GM18873 (cell line): Measurements from ENCODE around the gene TMEM181.

ENCODE experiments used
- ATAC-seq: cut with Tn5 transposase; IDR thresholded peaks from one replicate; pipeline ENCODE4 v1.9.1; 2021; ENCODE audit warnings: mild to moderate bottlenecking, moderate library complexity, moderate number of reproducible peaks; ENCODE audit not compliant: unreplicated experiment, low FRiP score

TMEM181 gene

DNA sequence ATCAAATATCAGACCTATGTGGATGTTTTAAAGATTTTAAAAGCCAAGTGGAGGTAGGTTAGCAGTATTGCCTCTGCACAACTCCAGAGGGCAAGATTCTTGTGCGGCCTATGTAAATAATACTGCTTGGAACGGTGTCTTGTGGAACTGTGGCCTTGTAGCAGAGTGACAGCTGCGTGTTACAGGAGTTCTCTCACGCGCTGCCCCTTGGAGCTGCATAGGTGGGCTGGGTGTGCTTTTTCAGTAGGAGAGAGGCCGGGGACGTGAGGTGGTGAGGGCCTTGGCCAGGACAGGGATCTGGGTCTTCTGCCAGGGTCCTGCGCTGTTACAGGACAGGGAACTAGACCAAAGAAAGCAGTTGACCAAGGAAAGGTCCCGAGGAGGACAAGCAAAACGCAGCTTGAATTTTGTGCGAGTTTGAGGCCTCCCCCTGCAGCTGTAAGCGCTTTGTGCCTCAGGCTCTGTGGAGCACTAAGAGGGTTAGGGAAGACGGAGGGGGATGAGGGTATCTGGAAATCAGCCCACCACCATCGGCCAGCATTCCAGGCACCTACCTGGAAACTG, 1.5 kb downstream of the TMEM181 start:
- no peak for ATAC-seq

DNA sequence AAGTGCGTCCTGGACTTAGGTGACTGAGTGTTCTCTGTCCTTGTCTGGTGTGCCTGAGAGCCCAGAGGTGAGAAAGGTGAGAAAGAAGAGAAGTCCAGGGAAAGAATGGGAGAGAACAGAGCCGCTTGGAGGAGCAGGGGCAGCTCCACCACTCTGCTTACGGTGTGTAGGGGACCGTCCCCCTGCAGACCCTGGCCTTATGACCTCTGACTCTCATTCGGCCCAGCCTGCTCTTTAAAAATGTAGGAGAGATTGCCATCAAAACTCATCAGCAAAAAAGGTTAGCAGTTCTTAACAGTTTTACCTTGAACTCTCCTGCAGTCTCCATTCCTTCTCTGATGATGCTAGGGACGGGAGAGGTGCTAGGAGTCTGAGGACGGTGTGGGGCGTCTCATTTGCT, 2.0 kb downstream of the TMEM181 start:
- ATAC-seq: no peak

DNA sequence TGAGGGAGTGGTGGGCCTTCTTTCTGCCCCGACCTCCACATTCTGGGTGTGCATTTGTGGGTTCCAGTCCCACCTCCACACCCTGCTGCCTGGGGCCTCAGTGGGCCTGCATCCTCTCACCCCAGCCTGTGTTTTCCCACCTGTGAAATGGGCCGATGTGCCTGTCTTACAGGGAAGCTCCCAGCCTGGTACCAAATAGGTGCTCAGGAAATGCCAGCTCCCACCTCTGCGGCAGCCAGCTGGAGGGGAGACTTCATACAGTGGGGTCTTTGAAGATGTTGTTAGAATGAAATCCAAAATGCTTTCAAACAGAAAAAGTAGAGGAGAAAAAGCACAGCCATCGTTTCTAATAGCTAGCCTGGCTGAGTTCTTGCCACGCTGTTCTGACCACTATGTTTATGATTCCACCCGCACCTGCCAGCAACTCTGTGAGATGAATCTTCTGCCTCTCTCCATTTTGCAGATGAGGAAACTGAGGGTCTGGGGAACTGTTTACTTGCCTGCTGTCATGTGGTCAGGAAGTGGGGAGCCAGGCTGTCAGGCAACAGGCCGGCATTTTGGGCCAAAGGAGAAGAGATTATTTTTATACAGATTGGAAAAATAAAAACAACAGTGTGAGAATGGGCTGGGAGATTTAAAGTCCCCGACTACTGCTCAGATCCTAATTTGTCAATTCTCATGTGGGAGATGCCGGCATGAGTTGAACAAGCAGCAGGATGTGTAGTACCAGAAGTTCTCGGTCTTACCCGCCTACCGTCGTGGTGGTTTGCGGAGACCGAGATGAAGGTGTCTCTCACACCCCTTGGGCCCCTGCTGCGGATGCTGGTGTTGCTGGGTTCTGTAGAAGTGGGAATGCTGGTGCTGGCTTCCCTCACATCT, 4.6 kb downstream of the TMEM181 start:
- ATAC-seq: no peak

DNA sequence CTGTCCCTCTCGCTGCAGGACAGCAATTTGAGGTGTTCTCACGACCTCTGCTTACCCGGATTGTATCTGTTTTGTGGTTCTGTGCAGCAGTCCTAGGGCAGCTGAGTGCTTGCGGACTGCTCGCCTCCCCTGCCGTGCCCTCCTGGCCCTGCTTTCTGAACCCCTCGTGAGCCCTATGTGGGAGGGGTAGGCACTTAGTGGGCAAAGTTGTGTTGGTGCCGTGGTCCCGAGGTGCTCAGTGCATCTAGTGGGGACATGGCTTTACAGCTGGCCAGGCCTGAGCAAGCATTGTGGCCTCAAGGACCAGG, 5.2 kb downstream of the TMEM181 start:
- no peak for ATAC-seq

DNA sequence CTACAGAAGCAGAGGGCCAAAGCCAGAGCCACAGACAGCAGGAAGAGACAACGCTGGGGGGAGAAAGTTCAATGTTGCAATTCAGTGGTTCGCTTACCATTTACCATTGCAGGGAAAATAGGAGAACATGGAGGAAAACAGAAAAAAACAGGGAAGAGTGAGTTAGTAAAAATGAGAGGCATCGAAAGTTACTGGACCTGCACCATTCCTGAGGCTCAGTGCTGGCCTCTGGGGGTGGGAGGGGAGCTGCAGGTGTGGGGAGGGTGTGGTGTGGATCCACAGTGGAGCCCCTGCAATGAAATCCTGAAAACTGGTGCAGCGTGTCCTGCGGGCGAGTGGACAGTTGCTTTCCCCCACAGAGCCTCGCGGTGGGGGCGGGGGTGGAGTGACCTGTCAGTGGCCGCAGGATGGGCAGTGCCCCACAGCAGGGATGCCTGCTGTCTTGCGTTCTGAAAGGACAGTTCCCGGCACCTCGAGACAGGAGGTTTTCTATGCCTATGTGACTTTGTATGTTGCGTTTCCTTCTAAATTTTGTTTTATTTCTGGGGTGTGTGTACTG, 5.7 kb downstream of the TMEM181 start:
- no peak for ATAC-seq

DNA sequence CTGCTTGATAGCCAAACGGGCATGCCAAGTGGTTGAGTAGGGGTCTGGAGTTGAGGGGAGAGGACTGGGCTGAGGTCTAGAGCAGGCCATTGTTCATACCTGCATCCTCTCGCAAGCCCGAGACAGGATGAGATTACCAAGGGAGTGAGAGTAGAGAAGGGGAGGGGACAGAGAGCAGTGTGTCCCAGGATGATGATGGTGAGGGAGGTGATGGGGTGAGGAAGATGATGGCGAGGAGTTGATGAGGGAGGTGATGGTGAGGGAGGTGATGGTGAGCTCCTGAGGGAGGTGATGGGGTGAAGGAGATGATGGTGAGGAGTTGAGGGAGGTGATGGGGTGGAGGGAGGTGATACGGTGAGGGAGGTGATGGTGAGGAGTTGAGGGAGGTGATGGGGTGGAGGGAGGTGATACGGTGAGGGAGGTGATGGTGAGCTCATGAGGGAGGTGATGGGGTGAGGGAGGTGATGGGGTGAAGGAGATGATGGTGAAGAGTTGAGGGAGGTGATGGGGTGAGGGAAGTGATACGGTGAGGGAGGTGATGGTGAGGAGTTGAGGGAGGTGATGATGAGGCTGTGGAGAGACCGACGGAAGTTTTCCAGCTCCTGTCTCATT, 6.4 kb downstream of the TMEM181 start:
- no peak for ATAC-seq

DNA sequence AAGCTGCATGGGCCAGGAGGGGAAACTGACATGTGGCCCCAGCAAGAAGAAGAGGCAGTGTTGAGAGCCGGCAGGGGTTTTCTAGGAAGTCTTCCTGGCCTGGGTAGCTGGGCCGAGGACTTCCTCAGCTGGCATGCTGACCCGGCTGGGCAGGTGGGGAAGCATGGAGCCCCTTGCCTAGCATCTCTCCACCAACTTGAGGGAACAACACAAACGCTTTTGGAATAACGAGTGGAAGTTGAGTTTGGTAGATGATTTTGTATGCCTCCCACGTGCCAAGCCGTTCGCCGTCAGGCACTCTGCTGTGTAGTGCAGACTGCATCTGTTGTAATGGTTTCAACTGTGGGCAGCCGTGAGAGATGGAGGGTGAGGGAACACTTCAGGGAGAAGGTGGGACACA, 7.3 kb downstream of the TMEM181 start:
- ATAC-seq: no peak

DNA sequence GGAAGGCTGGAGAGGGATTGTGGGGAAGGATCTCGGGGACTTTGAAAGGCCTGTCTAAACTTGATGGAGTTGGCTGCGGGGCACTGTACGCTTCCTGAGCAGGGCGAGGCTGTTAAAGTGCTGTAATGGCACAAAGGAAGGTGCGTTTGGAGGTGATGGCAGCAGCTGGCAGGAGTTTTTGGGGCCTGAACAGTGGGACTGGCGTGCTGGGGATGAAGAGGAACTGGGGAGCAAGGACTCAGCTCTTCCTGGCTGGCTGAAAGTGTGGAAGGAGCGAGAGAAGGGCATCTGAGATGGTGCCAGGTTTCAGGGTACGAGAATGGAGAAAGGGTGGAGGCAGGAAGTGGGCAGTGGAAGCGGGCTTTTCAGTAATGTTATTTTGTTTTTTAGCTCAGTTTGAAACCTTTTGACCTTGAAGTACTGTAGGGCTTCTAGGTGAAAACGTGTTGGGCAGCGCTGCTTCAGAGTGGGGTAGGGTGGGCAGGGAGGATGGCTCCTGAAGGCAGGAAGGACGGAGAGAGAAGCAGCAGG, 8.0 kb downstream of the TMEM181 start:
- ATAC-seq: no peak

DNA sequence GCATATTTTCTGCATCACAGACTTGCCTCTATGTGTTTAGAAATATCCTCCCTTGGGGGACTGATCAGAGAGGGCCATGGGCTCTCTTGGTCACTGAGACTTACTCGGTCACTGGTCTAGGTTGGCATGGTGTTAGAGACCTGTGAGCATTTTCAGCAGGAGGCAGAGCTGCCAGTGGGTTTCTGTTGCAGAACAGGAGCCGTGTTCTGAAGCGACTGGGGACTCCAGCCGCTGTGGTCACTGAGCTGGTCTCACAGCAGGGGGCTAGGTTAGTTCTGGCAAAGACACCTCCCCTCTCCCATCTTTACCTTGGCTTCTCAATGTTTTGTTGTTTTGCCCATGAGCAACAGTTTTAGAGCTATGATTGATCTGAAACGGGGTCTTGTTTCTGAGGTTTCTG, 8.7 kb downstream of the TMEM181 start:
- ATAC-seq: no peak

DNA sequence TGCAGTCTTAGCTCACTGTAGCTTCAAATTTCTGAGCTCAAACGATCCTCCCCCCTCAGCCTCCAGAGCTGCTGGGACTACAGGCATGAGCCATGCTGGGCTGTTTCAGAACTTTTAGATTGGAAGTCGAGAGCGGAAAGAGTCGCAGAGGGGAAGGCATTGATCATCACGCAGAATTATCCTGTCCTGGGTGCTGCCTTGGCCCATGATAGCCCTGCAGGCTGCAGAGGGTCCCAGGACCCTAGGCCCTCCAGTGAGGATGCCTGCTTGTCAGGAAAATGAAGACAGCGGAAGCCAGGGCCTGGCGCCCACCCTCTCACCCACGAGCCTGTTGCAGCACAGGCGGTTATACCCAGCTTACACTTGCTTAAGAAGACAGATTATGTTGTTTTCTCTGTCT, 9.1 kb downstream of the TMEM181 start:
- no peak for ATAC-seq

DNA sequence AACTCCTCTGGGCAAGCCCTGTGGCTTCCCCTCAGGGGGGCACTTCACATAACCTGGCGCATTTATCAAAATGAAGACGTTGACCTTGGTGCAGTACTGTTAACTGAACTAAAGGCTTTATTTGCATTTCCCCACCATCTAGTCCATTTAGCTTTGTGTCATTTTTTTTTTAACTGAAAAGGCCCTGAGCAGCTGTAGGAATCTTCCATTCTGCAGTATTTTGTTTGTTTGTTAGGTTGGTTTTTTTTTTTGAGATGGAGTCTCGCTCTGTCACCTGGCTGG, 10.7 kb downstream of the TMEM181 start:
- ATAC-seq: no peak

DNA sequence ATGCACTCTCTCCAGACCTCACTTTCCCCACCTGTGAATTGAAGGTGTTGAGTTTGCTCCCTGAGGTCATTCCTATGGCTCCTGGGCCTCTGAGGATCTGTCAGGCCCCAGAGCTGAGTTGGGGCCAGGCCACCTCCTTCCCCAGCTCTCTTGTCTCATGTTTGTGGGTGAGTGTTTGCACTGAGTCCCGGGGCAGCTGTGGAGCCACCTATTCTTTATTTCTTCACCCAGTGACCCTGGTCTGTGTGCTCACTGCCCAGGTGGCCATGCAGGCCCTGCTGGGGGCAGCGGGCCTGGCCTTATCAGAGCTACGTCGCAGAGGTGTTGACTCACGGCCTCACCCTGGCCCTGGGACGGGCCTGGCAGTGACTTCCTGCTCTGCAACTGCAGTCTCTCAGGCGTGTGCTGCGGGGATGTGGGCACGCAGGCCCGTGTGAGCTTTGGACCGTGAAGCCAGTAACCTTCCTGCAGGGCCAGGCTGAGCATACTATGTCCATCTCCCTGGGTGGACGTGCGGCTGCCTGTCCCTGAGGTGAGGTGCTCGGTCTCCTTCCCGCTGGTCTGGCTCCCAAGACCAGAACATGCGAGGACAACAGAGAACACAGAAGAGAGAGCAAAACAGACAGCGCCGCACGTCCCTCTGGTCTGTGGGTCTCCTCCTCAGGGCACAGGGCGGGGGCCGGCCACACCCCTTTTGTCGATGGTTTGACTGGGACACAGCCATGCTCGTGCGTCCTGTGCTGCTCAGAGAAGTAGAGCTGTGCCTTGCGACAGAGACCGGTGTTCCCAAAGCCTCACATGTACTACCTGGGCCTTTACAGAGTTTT, 12.1 kb downstream of the TMEM181 start:
- no peak for ATAC-seq

DNA sequence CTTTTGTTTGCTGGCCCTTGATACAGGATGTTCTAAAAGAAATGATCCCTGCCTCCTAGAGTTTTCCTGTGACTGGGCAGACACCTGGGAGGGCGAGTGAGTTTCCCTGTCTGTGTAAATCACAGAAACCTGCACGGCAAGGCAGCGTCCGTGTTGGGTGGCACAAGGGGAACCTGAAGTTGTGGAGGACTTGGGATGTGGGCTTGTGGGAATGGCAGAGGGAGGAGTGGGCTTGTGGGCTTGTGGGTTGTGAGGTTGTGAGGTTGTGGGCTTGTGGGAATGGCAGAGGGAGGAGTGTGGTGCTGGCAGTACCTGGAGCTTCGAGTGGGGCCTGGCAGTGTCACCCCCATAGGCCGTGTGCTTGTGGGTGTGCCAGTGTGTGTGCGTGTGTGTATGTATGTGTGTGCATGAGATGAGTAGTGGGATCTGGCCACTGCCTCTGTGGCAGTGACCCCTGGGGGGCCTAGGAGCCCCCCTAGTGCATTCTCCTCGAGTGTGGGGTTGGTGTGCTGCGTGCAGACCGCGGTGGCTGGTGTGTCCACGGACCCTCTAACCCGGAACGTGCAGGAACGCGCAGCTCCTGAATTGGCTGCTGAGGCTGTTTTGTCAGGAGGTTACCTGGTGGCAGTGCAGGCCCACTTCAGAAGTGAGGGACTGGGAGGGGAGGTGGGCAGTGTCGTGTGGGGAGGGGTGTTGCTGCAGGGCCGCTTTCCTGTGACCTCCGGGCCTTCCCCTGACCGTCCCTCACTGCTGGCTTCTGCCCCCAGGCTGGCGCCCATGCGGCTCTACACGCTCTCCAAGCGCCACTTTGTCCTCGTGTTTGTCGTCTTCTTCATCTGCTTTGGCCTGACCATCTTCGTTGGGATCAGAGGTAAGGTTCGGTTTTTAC, 13.0 kb downstream of the TMEM181 start:
- no peak for ATAC-seq

DNA sequence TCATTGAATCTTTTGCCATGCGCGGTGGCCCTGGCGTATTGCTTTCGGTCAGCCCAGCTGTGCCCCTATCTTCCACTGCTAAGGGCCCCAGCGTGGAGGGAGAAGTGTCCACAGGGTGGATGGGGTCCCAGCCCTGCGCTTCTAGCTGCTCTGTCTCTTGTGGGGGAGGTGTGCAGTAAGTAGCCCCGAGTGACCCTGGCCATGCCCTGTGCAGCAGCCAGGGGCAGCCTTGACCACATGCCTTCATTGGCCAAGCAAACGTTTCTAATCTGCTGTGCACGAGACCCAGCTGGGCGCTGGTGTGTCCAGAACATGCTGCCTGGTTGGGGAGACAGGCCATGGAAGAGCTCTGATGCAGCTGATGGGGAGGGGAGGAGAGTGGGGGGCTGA, 13.6 kb downstream of the TMEM181 start:
- ATAC-seq: no peak

DNA sequence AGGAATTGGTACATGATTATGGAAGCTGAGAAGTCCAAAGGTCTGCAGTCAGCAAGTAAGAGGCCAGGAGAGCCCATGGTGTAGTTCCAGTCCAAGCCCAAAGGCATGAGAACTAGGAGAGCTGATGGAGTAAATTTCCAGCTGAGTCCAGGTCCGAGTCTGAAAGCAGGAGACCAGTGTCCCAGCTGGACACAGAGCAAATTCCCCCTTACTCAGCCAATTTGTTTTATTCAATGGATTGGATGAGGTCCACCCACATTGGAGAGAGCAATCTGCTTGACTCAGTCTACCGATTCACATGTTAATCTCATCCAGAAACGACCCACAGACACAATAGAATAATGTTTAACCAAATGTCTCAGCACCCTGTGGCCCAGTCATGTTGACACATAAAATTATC, 14.9 kb downstream of the TMEM181 start:
- no peak for ATAC-seq

DNA sequence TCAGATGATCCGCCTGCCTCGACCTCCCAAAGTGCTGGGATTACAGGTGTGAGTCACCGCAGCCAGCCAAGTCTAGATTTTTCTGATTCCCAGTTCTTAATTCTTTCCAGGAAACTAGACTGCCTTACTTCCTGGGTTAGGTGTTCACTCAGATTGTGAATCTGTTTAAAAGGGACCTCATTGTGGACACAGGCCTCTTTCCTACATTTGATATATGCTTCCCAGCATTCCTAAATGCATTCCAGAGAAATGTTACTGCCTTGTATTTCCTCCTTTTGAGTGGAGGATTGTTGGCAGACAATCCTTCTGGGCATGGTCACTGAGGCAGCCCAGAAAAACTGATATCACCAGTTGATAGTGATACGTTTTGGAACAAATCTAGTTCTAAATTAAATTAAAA, 15.7 kb downstream of the TMEM181 start:
- ATAC-seq: no peak

DNA sequence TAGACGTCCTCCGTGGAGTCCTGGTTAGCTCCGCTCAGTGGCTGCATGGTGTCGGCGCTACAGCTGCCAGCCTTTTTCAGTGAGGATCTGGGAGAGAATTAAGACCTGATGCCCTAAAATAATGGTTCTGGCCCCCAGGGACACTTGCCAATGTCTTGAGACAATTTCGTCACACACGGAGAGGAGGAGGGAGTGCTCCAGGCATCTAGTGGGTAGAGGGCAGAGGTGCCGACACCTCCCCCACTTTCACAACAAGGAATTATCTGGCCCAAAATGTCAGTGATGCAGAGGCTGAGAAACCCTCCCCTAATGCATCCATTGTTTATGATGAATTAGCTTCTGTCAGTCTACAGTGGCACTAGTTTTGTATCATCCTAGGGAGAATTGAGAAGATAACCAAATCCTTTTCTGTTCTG, 24.4 kb downstream of the TMEM181 start:
- no peak for ATAC-seq

DNA sequence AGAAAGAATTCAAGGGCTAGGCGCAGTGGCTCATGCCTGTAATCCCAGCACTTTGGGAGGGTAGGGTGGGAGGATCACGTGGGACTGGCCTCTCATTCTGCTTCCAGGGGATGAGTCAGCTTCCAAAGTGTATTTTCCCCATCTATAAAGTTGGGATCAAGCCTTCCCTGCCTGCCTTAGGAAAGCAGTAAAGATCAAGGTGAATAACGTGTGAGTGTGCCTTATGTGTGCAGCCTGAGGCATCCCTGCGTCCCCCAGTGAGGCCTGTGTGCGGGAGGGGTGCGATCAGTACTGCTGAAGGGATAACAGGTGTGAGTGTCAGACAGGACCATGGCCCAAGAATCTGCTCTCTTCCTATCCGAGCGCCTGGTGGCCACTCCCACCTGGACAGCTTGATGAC, 26.8 kb downstream of the TMEM181 start:
- ATAC-seq: no peak

DNA sequence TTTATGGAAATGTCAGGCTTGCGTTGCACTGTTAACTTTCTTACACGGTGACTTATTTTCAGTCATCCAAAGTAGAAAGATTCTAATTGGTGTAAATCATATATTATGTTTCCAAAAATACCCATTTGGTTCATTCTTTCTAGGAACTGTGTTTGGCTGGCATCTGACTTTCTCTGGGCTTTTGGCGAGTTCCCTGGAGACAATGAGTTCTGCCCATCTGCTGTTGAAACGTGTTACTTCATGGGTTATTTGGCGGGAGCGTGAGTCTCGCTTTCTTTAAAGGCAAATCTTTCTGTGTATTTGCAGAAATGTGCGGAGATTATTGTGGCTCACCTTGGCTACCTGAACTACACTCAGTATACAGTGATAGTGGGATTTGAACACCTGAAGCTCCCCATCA, 29.5 kb downstream of the TMEM181 start:
- ATAC-seq: no peak
